HK-2 (cell line): ENCODE results near the gene RRP15.
A peak's percentile ranks its signal among the peaks of the same experiment; 100 is the strongest.
"Not testable (repeated sequence)": the region's sequence is repeated elsewhere in the genome, so short reads cannot be mapped to it uniquely, and the experiment has no call there.

Experiments used
- DNase-seq: peaks from one replicate; pipeline ENCODE4 v3.0.0-alpha.2; 2018; ENCODE audit not compliant: unreplicated experiment

RRP15 gene

DNA sequence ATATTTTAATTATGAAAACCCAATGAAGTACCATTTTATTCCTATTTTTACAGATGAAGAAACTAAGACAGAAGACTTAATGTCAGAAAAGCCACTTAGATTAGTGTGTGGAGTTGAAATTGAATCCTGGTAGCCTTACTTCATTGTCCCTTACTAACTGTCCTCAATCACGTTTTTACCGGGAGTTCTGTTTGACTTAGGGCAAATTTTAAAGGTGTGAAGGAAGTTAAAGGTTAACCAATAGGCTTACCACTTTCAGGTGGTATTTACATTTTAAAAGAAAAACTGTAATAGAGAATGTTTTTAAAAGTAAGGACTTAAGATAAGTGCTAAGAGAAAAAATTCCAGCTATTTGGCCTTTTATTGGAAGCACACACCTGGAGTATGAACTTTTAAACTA lies 12.4 kb downstream of the RRP15 start:
- DNase-seq, result no peak

DNA sequence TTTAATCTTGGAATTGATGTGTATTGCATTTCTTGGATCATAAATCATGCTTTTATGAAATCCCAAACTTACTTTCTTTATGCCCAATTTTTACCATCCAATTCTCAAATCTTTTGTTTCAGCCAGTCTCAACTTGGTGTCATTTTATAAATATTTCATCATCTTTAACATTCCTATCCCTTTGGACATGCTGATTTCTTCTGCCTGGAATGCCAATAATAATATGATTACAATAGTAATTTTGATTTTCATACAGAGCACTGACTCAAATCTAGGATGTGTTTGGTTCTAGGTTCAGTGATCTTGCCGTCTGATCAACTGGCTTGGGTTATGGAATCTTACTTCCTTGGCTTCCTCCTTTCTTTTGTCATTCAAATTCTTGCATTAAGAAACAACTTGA lies 12.8 kb downstream of the RRP15 start:
- no peak for DNase-seq

DNA sequence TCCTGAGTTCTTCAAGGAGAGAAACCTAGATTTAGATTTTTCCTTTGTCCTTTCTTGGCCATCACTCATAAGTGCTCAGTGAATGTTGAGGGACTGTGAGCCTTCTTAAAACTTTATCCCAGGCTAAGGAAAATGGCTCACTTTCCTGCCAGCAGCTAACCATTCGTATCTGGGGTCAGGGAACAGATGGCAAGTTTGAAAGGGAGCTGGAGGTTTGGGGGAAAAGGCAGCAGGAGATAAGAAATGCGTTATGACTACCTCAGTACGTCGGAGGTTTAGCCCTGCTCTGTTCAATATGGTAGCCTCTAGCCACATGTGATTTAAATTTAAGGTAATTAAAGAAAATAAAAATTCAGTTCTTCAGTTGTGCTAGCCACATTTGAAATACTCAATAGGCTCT lies 13.3 kb downstream of the RRP15 start:
- no peak for DNase-seq

DNA sequence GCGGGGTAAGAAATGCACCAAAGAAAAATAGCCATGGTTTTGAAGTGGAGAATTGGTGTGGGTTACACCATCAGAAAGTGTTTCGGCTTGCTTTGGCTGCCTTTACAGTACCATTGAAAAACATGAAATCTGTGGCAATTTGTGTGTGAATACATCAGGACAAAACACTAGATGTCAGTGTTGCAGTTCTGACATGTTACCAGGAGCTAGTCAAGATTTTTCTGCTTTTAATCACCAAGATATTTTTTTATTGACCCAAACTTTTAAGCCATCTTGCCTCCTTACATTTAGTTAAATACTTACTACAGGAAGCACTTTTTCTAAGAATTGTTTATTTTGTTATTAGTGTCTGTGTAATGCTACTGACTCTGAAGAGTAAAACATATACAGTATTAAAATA lies 14.3 kb downstream of the RRP15 start:
- DNase-seq, result no peak

DNA sequence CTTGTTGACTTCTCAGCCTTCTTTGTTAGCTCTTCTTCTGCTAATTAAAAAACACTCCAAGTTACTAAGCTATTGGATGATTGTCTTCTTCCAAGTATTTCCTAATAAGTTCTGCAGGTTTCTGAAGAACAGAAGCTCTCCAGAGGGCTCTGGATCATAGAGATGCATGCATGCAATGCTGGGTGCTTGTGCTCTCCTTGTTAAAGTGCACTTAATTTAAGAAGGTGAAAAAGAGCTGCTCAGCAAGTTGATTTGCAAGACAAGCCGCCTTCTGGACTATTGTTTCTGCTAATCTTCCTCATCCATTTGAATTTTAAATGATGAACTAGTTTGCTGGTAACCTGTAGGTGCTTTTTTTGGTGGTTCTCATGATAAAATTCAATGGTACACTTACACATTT lies 16.1 kb downstream of the RRP15 start:
- no peak for DNase-seq

DNA sequence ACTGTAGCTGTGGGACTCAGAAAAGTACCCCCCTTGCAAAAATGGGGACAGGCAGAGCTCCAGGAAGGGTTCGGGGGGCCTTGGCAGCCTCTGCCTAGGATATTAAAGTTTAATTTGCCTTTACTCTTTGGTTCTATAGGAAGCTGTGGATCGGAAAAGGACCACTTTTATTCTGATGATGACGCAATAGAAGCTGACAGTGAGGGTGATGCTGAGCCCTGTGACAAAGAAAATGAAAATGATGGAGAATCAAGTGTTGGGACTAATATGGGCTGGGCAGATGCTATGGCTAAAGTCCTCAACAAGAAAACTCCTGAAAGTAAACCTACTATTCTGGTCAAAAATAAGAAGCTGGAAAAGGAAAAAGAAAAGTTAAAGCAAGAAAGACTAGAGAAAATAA lies 17.1 kb downstream of the RRP15 start:
- no peak for DNase-seq

DNA sequence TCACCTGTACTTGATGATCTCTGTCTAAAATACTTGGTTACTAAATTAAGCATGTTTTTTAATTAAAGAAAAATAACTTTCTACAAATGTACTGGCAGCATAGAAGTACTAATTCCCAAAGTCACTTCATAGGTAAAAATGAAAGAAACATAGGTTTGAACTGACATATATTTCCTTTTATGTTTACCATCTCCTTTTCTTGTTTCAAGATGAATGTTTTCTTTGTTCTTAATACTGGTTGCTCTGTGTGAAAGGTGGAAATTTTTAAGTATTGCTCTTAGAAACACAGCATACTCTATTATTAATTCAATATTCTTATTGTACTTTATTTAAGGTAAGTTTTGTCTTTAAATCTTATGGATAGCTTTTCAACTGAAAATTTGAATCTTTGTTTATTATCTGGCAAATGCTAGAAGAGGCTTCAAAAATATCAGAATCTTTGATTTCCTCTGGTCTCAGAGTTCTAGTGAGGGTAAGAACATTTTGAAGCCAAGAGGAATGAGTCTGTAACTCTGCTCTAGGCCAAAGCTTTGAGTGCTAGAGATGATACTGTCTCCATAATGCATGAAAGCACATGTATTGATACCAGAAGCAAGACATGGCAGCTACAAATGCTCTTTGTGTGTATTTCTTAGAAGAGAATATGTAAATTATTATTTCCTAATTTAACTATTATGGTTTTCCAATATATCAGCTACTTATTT lies 18.2 kb downstream of the RRP15 start:
- no peak for DNase-seq

DNA sequence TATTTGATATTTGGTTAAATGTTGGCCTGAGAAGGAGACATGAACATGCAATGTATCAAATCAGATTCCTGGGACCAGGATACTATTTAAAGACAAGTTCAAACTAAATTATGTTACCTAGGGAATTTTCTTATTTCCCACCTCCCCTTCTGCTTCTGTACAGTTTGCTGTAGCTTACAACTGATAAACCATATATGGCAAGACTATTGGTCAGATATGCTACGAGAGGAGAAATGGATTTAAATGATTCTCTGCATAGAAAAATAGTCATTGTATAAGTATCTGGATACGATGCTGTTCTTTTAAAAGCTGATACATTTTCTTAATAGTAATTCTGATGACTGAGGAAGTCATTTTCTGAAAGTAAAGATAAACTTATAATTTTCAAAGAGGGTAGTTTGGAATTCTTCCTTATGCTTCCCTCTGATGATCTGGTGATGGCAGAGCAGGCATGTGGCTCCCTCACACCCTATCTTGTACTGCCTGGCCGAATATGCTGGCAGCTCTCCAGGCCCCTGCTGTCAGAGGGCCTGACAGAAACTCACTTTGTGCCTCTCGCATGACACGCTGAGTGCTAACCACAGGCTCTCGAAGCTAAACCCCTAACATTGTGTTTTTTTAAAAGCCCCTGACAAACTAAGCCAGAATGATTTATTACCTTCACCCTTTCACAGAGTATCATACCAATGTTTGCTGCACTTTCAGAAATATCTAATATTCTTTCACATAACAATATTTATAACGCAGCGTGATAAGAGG lies 19.4 kb downstream of the RRP15 start:
- peak; percentile 66 for DNase-seq

DNA sequence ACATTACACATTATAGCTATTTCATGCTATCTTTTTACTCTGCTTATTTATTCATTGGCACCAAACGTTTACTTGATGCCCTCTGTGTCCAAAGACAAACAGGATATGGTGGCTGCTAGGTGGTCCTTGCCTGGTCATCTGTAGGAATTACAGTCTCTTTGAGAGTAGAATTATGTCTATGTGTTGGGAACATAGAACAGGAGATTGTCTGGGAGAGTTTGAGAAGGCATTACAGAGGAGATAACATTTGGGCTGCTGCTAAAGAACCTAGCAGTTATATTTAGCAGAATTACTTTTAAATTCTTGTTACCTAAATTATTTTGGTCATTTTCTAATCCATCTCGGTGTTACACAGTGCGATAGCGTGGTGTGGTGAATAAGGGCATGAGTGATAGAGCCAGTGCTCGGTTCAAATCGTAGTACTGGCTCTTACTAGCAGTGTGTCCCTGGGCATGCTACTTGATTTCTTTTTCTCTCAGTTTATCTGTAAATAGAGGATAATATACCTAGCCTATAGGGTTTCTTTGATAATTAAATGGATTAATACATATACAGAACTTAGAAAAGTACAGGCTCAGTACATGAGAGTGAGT lies 20.5 kb downstream of the RRP15 start:
- no peak for DNase-seq

DNA sequence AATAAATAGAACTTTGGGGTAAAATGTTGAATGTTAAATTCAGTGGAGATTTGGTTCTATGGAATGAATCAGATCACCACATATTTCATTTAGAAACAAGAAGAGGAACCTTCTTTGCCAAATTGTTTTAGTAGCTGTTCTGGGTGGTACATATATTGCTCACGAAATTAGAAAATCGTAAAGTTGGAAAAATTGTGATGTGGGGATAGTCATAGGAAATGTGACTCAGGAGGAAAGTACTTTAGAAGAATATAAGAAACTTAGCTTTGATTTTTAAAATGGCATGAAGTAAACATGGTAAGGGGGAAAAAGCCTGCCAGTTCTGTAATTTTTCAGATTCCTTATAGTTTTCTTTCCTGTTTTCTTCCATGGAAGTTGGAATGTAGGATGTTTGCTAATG lies 27.4 kb downstream of the RRP15 start:
- DNase-seq, result no peak

DNA sequence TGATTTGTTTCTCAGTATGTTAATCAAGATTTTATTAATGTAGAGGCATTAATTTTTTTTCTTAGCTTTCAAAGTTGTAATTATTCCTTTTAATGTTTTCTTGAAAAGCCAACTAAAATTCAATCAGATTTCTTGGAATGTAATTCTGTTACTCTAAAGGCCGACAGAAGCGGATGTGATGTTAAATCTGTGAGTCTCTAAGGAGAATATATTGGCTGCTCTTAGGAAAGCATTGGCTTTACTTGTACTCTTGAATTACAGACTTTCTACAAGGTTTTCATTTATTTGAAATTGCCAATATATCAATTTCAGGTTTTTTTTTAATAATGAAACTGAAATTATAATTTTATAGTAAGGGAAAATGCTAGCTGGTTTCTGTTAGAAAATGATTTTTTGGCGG lies 29.2 kb downstream of the RRP15 start:
- no peak for DNase-seq

DNA sequence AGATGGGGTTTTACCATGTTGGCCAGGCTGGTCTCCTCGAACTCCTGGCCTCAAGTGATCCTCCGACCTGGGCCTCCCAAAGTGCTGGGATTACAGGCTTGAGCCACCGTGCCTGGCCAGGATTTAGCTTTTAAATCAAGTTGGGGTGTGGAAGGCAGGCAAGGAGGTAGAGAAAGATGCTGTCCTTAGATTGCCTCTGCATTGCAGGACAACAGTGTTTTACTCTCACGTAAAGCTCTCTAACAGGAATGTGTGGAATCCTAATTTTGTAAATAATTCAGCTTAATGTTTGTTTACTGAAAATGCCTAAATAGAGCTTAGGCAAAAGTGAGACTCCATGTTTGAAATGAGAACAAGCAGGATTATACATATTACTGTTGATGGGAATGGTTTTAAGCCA lies 30.5 kb downstream of the RRP15 start:
- no peak for DNase-seq

DNA sequence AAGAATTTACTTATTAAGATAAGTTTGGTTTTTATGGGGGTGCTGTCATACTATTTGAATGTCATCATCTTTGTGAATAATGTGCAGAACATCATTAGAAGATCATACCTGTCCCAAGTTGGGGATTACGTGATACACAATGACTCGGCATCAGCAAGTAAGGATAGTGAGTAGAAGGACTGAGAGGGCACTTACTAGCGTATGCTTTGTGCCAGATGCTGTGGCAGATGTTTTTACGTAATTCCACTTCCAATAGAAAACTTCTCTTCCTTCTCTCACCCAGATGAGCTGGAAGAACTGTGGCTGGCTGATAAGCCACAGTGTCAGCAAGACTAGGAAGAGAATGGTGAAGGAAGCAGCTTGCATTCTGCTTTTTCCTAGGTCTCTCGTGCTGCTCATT lies 32.0 kb downstream of the RRP15 start:
- DNase-seq, result no peak

DNA sequence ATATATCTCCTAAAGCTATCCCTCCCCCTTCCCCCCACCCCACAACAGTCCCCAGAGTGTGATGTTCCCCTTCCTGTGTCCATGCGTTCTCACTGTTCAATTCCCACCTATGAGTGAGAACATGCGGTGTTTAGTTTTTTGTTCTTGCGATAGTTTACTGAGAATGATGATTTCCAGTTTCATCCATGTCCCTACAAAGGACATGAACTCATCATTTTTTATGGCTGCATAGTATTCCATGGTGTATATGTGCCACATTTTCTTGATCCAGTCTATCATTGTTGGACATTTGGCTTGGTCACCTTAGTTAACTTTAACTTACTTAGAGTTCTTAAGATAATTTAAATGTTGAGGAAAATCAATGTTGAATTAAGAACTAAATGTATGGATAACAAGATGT lies 35.1 kb downstream of the RRP15 start:
- not testable (repeated sequence) for DNase-seq

DNA sequence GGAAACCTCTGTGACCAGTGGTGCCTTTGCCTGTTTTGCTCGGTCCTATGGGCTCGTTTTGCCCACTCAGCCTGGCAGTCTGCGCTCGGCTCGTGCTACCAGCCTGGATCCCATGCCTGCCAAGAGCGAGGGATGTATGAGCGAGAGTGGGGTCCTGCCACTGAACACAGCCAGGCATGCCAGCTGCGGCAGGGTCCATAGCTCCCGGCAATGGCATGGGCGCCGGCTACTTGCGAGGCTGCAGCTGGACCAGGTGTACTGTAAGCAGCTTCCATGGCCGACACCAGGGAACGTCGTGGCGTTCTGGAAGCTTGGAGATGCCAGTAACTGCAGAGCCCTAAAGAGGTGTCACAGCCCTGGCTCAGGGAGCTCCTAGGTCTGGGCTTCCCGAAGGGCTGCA lies 37.7 kb downstream of the RRP15 start:
- DNase-seq, result no peak

DNA sequence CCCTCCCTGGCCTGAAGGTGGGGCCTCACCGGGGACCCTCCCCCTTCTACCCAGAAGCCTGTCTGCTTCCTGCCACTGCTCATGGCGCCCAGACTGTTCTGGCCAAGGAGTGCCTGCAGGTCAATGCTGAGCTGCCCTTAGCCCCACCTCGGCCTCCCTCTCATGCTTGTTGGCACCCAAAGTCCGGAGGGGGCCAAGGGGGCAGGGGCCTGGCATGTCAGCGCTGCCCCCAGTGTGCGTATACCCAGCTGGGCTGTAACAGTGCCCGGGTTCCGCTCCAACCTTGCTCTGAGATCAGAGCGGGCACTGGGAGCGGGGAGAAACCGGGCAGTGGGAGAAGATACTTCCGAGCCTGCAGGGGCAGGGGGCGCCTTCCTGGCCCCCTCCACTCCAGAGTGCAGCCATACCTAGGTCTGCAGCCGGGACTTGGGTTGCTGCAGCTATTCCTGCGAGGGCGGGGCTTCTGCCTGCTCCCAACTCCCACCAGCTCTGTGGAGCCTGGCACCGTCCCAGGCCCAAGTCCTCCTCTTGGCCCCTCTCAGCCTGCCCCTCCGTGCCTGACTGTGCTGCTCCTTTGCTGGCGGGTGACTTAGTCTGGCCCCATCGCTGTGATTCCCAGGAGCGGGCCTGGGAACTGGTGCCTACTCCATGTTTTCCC lies 38.6 kb downstream of the RRP15 start:
- DNase-seq, result no peak

DNA sequence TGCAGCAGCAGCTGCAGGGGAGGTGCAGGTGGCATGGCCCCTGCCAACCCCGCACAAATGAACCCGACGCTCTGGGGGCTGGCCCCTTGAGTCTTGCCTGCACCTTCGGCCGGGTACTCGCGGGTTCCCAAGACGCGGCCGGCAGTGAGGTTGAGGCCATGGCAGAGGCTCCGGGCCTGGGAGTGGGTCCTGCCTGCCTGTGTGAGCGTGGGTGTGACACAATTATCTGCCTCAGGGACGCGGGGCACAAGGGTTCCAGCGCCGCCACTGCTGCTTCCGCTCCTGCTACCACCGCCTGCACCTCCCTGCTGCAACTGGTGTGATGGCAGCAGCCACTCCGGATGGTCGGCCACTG lies 39.1 kb downstream of the RRP15 start:
- DNase-seq, result no peak

DNA sequence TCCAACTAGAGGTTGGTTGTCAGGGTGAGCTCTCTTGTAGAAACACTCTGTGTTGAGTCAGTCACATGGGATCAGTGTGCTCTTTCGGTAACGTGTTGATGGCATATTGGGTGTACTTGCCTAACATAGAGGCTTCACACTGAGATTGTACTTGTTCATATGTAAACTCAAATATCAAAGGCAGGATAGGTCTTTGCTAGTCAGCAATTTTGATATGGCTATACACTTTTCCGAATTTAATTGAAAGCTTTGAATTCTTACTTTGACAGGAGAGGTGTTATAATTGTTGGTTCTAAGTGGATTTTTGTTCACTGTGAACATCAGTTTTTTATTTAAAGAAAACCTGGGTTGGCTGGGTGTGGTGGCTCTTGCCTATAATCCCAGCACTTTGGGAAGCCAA lies 43.7 kb downstream of the RRP15 start:
- DNase-seq, result no peak

DNA sequence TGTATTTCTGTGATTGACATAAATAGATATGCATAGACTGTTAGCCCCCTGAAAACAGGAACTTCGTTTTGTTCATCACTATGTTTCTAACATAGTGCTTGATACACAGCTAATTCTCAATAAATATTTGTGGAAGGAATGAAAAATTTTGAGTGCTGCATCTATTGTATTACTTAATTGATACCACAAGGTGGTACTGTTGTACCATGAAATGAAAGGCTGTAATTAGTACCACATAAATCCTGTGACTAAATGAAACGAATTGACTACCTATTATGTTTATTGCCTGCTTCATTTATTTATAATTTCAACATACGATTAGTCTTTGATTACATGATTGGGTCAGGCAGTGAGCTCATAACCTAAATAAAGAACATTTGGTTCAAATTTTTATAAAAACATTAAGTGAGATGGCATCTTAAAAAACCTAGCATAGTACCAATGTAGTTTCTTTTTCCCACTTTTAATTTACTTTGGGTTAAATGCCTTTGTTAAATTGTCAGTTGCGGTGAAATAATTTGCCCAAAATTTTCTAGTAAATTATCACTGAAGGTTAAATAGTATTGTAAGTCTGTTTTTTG lies 45.0 kb downstream of the RRP15 start:
- no peak for DNase-seq

DNA sequence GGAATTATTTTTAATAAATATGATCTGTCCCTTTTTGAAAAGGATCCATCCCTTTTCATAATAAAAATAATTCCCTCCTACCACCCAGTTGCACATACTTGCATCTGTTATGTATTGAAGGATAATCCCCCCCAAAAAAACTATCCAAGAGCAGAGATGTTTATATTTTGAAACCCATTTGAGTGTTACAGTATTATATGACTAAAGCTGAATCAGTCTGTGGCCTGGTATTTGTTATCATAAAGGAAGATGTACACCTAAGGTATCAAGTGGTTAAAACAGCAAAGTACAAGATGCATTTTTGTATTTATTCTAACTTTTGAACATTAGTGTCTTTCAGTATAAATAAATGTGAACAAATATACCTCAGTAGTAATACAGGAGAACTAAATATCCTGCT lies 47.3 kb downstream of the RRP15 start:
- DNase-seq, result no peak

DNA sequence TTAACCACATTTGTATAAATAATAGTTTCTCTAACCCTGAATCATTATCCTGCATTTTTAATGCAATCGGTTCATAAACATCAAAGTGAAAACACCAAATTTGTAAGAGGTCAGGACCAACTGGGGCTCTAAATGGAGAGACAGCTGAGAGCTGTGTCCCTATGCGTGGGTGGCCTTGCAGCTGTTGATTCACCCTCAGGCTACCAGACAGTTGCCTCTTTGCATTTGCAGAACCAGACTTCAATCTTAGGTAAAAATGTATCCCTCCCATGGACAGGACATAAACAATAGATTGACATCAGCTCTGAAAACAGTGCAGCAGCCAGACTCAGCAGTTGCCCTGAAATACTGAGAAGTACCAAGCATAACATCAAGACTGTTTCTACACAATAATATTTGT lies 51.2 kb downstream of the RRP15 start:
- DNase-seq, result no peak

DNA sequence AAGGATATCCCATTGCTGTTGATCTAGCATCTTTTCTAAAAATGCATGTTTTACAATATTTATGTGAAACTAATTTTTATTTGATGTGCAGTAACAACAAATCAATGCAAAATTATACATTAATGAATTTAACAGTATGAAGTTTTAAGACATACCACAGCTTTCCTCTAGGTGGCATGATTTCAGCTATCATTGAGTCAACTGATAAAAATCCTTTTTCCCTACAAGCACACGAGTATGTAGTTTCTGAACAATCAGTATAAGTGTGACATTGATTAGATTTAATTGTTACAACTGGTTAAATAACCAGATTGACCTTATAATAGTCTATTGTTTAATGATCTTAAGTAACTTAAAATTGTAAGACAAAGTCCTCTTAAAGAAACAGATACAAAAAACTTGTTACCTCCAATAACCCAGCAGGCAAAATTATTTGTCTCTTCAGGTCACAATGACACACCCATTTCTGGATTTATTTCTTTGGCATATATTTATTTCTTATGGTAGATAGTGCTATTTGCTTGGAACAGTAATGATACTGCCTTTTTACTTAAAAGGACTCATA lies 54.3 kb downstream of the RRP15 start:
- no peak for DNase-seq
